HFFc6 (cell line): ENCODE measurements around the gene ST14. TPM values are rescaled to one million over a fixed set of nuclear protein-coding genes. Genes with fewer than 3 reads are reported as not detected.

Source experiments
- DNase-seq: peaks from one replicate; pipeline ENCODE4 v3.0.0-alpha.2; 2018
- H3K27ac Mint-ChIP-seq: 2 replicates; pipeline ENCODE4 v1.8.0; 2020; ENCODE audit warnings: mild to moderate bottlenecking, mixed read lengths
- H3K27me3 Mint-ChIP-seq: 2 replicates; pipeline ENCODE4 v1.8.0; 2021; ENCODE audit warnings: mild to moderate bottlenecking, moderate library complexity, mixed read lengths; ENCODE audit not compliant: insufficient read depth
- H3K36me3 Mint-ChIP-seq: 2 replicates; pipeline ENCODE4 v1.8.0; 2021; ENCODE audit warnings: low read depth, mixed read lengths
- H3K4me1 Mint-ChIP-seq: 2 replicates; pipeline ENCODE4 v1.8.0; 2020; ENCODE audit warnings: low read depth, mixed read lengths
- H3K4me3 Mint-ChIP-seq: 2 replicates; pipeline ENCODE4 v1.8.0; 2020; ENCODE audit warnings: mild to moderate bottlenecking, moderate library complexity, mixed read lengths
- H3K9me3 Mint-ChIP-seq: 2 replicates; pipeline ENCODE4 v1.8.0; 2020; ENCODE audit warnings: mild to moderate bottlenecking, mixed read lengths
- CTCF ChIP-seq: fragments of 200-600 bp; sonication (generic); IDR thresholded peaks from 2 replicates; pipeline ENCODE4 v1.5.0; 2021; ENCODE audit warnings: antibody characterized with exemption, mild to moderate bottlenecking
- total RNA-seq, 6 experiments: library from RNA; stranded (reverse); fragmentation: NEBNext Ultra II Directional; extraction: Animal tissue kit (Norgen Biotek cat#: 25700); gene quantifications; 2 replicates in 1 of 6; 3 replicates in 5 of 6; pipeline ENCODE4 v1.2.3, GENCODE V29; 2021

Gene ST14
- total RNA-seq, 6 experiments from 2014 or later, result not detected

DNA sequence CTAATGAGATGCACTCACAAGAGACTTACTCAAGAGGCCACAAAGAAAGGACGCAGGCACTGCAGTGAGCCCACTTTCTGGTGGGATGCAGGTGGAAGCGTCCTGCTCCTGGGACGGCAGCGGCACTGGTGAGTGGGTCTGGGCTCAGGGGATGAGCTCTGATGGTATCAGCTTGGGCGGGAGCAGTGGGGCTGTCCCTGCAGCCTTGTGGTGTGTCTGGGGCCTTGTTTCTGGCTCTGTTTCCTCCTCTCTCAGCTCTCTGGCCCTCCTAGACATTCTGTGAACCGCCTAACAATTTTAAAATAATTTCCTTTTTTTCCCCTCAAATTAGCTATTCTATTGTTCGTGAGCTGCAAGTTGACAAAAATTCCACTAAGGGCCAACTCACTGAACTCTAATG lies 8.8 kb upstream of the ST14 start:
- no peak for TF ChIP-seq CTCF
- Mint-ChIP-seq H3K27me3 (peaks cover 3% of the 10 kb centered on the region), H3K4me3 (no peak overlapping the region), H3K9me3 (no peaks in the 10 kb centered on the region), H3K4me1 (peaks cover 8% of the 10 kb centered on the region), H3K36me3 (peaks cover 11% of the 10 kb centered on the region), H3K27ac (no peak overlapping the region)
- no peak for DNase-seq

- no peak for TF ChIP-seq CTCF
- Mint-ChIP-seq H3K36me3 (peaks cover 11% of the 10 kb centered on the region), H3K4me3 (no peak overlapping the region), H3K27ac (no peak overlapping the region), H3K4me1 (peaks cover 4% of the 10 kb centered on the region), H3K27me3 (peaks cover 3% of the 10 kb centered on the region), H3K9me3 (no peaks in the 10 kb centered on the region)
- no peak for DNase-seq
Measured at GRCh38 chr11:130151196-130151595, 8.4 kb upstream of the ST14 start.

DNA sequence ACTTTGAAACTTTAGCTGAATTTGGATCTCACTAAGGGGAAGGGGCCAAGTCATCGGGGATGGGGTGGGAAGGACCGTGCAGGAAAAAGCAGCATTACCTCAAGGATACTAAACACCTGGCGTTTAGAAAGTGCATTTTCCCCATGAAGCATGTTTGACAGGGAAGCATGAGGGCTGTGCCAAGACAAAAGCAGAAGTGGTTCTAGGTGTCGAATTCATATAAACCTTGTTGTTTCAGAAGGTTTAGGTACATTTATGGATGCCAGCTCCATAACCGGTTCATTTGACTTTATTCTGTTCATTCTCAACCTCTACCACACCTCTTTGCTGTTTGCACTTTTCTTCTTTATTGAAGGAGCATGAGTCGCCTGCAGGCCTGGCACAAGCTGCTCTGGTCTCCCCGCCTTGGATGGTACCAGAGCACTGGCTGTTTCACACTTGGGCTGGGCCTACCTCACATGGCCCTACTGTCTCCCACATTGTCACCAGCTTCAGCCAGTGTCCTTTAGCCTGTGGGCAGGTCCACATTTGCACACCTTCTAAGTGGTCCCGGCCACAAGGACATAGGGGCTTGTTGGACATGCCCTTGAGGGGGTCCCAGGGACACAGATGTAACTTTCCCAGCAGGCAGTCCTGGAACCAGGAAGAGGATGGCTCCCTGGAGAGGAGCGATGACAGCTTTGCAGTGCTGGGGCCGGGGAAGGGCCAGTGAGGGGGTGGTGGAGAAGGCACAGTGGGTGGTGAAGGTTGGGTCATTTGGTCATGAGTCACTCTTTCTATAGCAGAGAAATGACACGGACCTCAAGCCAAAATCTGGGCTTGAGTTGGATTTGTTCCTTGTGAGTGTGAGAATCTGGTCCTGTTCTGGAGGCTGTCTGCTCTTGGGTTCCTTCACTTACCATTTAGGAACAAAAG lies 3.2 kb upstream of the ST14 start:
- no peak overlapping the region for H3K4me3 Mint-ChIP-seq
- H3K27ac Mint-ChIP-seq, result no peak overlapping the region
- H3K9me3 Mint-ChIP-seq, result no peaks in the 10 kb centered on the region
- peaks cover 35% of the 10 kb centered on the region for H3K27me3 Mint-ChIP-seq
- no peaks in the 10 kb centered on the region; the same call in 1 of the 2 replicates for H3K36me3 Mint-ChIP-seq
- TF ChIP-seq CTCF, result no peak
- DNase-seq, result no peak
- H3K4me1 Mint-ChIP-seq, result peaks cover 12% of the 10 kb centered on the region

GRCh38 chr11:130157101-130157500 lies 2.5 kb upstream of the ST14 start:
- Mint-ChIP-seq H3K27ac (no peak overlapping the region), H3K27me3 (peaks cover 41% of the 10 kb centered on the region), H3K36me3 (no peaks in the 10 kb centered on the region; the same call in 1 of the 2 replicates), H3K4me3 (no peak overlapping the region), H3K4me1 (peaks cover 12% of the 10 kb centered on the region), H3K9me3 (no peaks in the 10 kb centered on the region)
- no peak for DNase-seq
- TF ChIP-seq CTCF, result no peak

GRCh38 chr11:130157840-130158239 lies 1.7 kb upstream of the ST14 start:
- Mint-ChIP-seq H3K27me3 (peaks cover 48% of the 10 kb centered on the region), H3K4me3 (no peak overlapping the region), H3K9me3 (no peaks in the 10 kb centered on the region), H3K36me3 (no peaks in the 10 kb centered on the region), H3K27ac (no peak overlapping the region), H3K4me1 (peaks cover 12% of the 10 kb centered on the region)
- DNase-seq, result no peak
- TF ChIP-seq CTCF, result no peak
